Left cardiac atrium (tissue), 4 donors: ENCODE results near the gene MGAT5. TPM values are rescaled to one million over a fixed set of nuclear protein-coding genes. Genes with fewer than 3 reads are reported as not detected.
A peak's percentile ranks its signal among the peaks of the same experiment; 100 is the strongest.

Experiments
- ATAC-seq, 2 donors: fragments of 200-7000 bp; cut with Tn5 transposase; one replicate each; pipeline ENCODE4 v1.9.1; 2020; ENCODE audit warnings: mild to moderate bottlenecking in 2 of 2, moderate library complexity in 2 of 2
- DNase-seq: peaks from one replicate; pipeline ENCODE4 v3.0.0-alpha.2; 2020
- intact Hi-C, 2 donors: fragments of 100-400 bp; cut with DNase I; formaldehyde crosslinking; loops; one replicate each; pipeline versions ENCODE4 v1.14.1 to v1.15.1; 2022 to 2023
- total RNA-seq, 2 donors: library from RNA; stranded (reverse); fragmentation: NEBNext Ultra II Directional; extraction: Animal tissue kit (Norgen Biotek cat#: 25700); gene quantifications; one replicate each; pipeline ENCODE4 v1.2.1, GENCODE V29; 2021
- donor health status: DM: no; HTN: yes; CAD: no.
- donor health status: DM: no; HTN: yes; CAD: no; lungs with severe emphysema.
- donor health status: DM: yes; HTN: yes; CAD: no.
- donor health status: Dilated cardiomyopathy.

Gene MGAT5
- total RNA-seq, 2 donors from 2014 or later: 110 to 142 TPM

DNA sequence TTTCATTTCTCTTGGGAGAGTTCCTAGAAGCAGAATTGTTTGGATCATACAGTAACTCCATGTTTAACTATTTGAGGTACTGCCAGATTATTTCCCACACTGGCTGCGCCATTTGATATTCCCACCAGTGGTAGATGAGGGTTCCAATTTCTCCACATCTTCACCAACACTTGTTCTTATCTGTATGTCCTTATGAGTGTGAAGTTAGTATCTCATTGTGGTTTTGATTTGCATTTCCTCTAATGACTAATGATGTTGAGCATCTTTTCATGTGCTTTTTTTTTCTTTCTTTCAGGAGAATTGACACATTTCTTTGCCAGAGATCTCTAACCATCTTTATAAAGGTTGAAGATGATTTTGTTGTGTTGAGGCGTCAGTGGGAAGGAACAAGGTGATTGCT is 4.1 kb upstream of the MGAT5 start:
- ATAC-seq: no peak
- intact Hi-C loops: loop anchor here in 1 of 2 donors (5.0 to 10.0 kb wide), 2 partner anchors 127 to 365 kb away; no protein-coding TSS in a partner anchor
- no peak for DNase-seq

DNA sequence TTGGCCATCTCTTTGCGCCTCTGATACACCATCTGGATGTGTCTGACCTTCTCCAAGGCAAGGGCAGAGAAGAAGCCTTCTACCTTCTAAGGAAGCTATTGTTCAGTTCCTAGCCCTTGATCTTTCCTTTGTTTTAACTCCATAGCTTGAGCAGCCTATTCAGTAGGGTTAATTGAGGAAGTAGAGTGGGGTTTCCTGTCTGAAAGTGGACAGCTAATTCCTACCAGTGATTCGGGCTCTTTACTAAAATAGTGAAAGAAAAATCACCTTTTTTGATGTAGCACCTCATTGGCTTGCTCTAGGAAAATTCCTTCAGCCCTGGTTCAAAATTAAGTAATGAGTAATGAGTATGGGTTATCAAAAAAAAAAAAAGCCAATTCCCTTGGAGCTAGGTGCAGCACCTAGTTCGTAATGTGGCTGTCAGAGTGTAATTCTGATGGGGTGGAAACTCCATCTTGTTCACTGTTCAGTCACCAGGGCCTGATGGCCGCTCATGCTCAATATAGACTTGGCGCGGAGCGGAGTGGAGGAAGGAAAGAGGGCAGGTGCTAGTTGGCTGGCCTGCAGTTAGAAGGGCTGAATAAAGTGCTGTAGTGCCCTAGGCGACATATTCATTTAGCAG is 2.9 kb upstream of the MGAT5 start:
- no peak for DNase-seq

DNA sequence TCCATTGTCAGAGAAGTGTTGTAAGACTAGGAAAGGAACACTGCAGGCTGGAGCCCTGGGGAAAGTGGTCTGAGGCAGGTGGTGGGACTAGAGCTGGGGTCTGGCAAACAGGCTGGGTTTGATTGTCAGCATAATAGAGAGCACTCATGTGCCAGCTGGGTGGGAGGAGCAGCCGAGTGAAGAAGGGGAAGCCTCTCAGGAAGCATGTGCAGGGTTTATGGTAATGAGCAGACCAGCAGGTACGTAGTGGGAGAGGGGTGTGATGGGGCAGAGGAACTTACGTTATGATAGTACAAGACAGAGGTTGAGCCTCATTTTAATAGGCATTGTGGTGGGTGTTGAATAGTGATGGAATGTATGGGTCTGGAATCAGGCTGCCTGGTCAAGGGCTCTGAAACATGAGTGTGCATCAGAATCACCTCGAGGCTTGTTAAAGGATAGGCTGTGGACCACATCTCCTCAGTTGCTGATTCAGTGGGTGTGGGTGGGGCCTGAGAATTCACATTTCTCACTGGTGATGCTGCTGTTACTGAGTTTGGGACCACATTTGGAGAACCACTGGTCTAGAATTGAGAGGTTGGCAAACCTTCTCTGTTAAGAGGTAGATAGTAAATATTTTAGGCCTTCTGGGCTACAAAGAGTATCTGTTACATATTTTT is 1.7 kb upstream of the MGAT5 start:
- intact Hi-C loops: no loop called here
- DNase-seq (no peak), ATAC-seq (peak in 1 of 2 donors; percentile 23)

More for the DNA sequence above, 2.9 kb upstream of the MGAT5 start:
- no peak for ATAC-seq
- intact Hi-C loops: no loop called here

DNA sequence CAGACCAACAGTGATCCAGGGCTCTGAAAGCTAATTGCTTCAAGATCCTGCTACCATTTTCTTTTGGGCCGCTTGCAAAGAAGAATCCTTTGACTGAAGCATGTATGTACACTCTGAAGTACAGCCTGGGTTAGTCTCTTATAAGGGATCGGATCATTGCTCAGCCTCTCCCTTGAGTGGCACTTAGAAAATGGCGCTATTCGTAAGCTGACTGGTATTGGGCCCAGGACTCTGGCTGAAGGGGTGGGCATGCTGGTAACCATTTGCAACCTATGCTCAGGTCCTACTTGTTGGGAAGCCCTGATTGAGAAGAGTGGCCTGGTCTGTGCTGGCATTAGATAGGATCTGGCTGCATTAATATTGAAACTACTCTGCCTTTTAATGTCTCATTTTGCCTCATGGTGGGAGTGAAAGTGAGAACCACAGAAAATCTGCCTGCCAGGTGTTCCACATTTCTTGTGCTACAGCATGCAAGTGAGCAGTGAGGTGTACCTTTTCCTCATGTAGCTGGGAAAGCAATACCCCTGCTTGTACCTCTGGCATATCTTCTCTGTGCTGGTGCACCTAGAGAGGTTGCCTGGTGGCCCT is 661 bp upstream of the MGAT5 start:
- no peak for ATAC-seq
- intact Hi-C loops: no loop called here
- no peak for DNase-seq

DNA sequence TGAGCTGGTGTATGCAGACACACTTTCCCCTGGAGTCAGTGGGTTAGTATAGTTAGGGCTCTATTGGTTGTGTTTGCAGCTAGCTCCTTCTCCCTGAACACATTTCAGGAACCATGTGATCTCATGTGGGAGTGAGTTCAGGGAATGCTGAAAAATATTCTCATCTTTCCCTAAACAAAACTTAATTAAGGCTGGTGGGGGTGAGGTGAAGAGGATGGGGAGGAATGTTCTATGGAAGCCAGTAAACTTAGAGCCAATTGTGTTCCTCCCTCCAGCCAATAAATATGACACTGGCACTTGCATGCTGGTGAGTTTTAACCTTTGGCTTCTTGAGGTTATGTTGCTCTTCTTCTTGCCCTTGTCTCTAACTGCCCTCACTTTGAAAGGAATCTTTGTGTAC is 952 bp downstream of the MGAT5 start:
- DNase-seq (no peak), ATAC-seq (no peak)
- intact Hi-C loops: loop anchor here in 1 of 2 donors (5.0 kb wide), 3 partner anchors 83 to 157 kb away; no protein-coding TSS in a partner anchor

DNA sequence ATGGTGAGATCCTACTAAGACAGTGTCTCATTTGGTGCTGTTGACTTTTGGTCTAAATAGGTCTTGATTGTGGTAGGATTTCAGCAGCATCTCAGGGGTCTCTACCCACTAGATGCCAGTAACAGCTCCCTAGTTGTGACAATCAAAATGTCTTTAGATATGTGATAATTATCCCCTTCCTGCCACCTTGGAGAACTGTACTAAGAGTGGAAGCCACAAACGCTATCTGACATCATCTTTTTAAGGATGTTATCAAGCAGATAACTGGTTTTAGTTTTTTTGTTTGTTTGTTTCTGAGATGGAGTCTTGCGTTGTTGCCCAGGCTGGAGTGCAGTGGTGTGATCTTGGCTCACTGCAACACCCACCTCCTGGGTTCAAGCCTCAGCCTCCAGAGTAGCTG is 3.1 kb downstream of the MGAT5 start:
- ATAC-seq: no peak
- no peak for DNase-seq
- intact Hi-C loops: loop anchor here in 1 of 2 donors (5.0 kb wide), 3 partner anchors 85 to 155 kb away; no protein-coding TSS in a partner anchor

DNA sequence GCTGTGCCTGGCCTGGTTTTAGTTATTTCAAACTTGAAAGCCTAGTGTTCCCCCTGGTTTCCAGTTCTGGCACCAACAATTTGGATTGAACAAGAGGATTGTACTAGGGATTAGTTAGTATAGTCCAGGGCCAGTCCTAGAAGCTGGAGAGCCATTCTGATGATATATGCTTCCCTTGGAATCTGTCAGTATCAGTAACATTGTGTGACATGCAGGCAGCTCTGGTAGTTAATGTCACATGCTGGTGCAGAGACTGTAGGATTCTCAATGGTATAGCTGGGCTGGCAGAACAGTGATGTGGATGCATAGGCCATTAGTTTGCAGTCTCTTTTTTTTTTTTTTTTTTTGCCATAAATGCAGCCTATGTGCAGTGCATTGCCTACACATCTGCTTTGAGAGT is 3.6 kb downstream of the MGAT5 start:
- no peak for ATAC-seq
- intact Hi-C loops: loop anchor here in 1 of 2 donors (5.0 kb wide), 3 partner anchors 85 to 155 kb away; no protein-coding TSS in a partner anchor
- no peak for DNase-seq

DNA sequence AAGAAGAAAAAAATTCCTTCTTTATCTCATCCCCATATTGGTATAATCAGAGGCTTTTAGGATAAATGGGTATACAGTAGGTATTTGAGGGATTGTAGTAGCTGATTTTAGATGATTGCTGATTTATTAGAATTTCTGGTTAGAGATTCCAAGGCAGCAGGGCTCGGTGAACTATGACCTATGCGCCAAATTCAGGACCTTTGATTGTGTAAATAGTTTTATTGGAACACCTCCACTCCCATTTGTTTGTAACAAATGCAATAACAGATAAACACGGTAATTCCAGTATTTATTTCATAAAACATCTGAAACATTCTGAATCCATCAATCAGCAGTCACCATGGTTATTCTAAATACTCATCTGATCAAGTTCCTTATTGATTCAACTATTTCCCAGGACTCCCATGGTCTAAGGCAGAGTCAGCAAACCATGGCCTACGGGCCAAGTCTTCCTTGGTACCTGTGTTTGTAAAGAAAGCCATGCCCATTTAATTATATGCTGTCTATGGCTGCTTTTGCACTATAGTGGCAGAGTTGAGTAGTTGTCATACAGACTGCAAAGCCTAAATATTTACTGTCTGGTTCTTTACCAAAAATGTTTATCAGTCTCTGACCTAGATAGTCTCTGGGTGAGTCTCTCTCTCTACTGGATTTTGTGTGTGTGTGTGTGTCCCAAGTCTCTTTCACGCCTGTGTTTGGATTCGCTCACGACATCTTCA is 4.3 kb downstream of the MGAT5 start:
- intact Hi-C loops: loop anchor here in 1 of 2 donors (5.0 kb wide), 3 partner anchors 86 to 154 kb away; no protein-coding TSS in a partner anchor
- ATAC-seq (no peak), DNase-seq (no peak)

DNA sequence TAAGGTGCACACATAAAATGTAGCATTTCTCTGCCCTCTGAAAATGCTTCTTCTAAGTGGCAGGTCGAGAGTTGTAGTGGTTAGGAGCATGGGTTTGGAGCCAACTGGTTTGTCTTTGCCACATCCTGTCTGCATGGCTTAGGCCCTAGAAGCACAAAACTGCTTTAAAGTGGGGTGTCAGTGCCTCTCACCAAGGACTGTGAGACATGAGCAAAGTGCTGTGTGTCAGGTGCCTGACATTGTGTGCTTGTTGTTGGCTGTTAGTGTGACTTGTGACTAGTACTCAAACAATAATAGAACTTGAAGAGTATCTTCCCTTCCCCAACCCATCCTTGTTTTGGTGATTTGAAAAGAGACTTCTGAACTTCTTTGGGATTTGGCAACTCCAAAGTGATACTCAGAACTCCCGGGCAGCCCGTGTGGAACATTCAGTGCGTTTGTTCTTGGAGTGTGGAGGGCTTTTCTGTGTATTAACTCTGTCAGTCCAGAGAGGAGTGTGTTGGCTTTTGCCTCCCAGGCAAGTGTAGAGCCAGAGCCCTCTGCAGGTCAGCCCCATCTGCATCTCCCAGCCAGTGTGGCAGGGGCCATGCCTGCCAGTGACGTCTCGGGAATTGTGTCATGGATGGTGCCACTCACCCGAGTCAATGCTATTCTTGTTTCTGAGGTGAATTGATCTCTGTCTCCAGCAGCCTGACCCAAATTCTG is 5.0 kb downstream of the MGAT5 start:
- ATAC-seq (peak; percentile 47 to 68), DNase-seq (peak; percentile 56)

DNA sequence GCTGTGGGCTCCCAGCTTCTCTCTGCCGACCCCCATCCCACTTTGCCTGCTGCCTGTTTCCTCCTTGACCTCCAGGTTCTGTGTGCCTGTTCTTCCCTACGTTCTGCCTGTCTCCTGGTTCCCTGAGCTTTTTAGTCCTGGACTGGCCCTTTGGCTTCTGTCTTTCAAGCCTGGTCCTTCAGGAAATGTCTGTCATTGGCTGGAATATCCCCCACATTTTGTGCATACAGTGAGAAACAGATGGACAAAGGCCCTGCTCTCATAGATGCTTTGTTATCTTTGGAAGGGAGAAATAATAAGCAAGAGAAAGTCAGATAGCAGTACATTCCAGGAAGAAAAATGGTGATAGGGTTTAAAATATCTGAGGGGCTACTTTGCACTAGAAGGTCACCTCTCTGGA is 5.7 kb downstream of the MGAT5 start:
- intact Hi-C loops: loop anchor here in 1 of 2 donors (5.0 kb wide), 3 partner anchors 87 to 153 kb away; no protein-coding TSS in a partner anchor
- DNase-seq (no peak), ATAC-seq (peak; percentile 3 to 19)

More for the DNA sequence above, 5.0 kb downstream of the MGAT5 start:
- intact Hi-C loops: loop anchor here in 1 of 2 donors (5.0 kb wide), 3 partner anchors 87 to 153 kb away; no protein-coding TSS in a partner anchor

DNA sequence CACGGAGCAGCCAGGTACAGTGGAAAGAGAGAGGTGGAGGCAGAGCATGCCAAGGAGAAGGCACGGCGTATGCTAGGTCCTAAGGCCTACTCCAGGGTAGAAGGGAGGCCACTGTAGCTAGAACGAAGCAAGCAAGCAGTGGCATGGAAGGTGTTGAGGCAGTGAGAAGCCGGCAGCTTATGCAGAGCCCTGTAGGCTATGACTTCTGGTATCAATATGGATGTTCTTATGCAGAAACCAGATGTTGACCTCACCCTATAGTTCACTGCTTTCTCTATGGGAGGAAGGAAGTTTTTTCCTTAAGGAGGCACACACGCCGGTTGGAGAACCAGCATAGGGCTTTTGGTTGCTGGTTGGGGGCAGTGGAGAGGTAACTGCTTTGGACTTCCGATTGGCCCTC is 6.1 kb downstream of the MGAT5 start:
- ATAC-seq (no peak), DNase-seq (no peak)
- intact Hi-C loops: loop anchor here in 1 of 2 donors (5.0 kb wide), 3 partner anchors 88 to 152 kb away; no protein-coding TSS in a partner anchor

DNA sequence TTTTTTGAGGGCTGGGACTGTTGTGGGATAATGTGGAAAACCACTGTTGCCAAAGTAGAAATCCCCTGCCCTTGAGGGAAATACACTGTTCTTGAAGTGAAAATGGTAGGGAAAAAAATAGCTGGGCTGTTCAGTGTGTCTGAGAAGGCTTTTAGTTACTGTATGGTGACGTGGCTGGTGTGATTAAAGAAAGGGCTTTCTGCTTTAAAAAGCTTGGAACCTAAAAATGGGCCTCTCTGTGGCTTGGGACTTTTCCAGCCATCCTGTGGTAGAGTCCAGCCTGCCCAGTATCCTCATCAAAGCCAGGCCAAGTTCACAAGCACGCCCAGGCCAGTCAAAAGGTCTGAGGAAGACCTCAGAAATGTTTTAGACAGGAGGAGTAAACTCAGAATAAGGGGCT is 6.8 kb downstream of the MGAT5 start:
- DNase-seq: no peak
- intact Hi-C loops: no loop called here

DNA sequence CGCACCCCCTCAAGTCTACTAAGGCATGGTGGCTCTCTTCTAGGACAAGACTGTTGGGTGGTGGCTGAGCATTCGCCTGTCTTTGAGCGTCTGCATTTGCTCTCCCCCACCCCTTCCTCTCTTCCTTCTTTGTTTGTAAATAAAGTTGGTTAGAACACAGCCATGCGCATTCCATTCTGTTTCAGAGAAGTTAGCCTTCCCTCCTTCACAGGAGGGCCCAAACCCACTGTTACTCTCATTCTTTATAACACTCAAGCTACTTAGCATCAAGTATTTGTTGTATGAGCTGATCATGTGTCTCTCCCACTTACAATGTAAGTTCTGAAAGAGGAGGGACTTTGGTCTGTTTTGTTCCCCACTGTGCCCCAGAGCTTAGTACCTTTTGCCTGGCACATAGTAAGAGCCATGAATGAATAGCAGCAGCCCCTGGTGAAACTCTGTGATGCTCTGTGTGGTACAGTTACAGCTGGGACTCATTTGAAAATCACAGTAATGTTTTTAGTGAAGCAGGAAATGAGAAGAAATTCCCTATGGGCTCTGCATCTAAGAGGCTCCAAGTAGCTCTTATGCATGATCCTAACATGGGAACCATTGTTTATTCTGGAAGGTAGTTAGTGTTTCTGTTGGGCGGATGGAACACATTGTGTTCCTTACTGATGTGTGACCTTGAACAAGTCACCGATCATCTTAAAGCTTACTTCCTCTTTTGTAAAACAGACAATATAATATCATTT is 7.7 kb downstream of the MGAT5 start:
- intact Hi-C loops: no loop called here
- peak; percentile 24 to 52 for ATAC-seq
- DNase-seq: no peak

More for the DNA sequence above, 6.8 kb downstream of the MGAT5 start:
- peak; percentile 39 to 74 for ATAC-seq

DNA sequence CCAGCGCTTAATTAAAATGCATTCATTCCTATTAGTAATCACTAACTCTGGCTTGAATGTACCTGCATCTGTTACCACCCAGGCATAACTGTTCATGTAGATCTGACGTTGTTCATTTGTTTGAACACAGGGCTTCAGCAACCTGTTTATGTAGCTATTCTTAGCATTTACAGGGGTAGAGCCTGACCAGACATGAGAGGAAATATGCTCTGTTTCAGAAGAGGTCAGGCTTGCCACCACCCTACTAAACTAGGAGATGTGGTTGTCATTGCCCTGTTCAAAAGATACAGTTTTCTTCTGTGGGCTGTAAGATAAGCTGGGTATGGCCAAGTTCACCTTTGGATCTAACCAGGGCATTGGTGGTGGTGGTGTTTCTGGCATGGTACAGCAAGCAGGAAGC is 8.8 kb downstream of the MGAT5 start:
- intact Hi-C loops: no loop called here
- DNase-seq: no peak
- ATAC-seq: no peak

DNA sequence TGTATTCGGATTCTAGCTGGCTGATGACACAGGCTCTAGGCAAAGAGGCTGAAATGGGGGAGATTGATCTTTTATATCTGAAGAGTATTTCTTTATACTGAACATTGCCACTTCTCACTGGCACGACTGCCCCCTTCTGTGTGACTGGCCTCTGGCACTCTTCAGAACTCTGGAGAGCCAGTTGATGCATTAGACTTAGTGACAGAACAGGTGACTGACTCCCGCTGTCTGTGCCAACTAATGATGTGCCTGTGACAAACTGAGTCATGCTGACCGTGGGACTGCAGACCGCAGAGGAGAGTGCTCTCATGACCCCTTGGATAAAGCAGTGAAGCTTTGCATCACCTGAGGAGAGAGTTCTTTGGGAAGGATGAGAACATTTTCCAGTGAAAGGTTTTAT is 14.4 kb downstream of the MGAT5 start:
- peak; percentile 56 to 84 for ATAC-seq
- DNase-seq: peak; percentile 50
- intact Hi-C loops: no loop called here

DNA sequence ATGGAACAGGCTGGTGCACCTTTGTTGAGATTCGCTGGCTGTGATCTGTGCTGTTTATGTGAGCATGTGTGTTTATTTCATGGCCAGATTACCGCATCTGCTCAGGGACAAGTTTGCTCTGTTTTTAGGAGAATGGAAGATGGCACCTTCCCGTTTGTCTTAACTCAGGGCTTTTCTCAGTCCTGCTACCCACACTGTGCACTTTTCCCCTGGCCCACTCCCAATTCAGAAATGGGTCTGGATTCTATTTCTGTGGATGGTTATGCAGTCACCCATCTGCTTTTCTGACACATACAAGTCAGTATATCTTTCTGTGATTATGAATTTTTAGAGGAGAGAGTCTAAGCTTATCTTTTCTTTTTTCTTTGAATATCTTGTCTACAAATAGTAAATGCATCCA is 15.4 kb downstream of the MGAT5 start:
- DNase-seq (no peak), ATAC-seq (no peak)
- intact Hi-C loops: no loop called here

DNA sequence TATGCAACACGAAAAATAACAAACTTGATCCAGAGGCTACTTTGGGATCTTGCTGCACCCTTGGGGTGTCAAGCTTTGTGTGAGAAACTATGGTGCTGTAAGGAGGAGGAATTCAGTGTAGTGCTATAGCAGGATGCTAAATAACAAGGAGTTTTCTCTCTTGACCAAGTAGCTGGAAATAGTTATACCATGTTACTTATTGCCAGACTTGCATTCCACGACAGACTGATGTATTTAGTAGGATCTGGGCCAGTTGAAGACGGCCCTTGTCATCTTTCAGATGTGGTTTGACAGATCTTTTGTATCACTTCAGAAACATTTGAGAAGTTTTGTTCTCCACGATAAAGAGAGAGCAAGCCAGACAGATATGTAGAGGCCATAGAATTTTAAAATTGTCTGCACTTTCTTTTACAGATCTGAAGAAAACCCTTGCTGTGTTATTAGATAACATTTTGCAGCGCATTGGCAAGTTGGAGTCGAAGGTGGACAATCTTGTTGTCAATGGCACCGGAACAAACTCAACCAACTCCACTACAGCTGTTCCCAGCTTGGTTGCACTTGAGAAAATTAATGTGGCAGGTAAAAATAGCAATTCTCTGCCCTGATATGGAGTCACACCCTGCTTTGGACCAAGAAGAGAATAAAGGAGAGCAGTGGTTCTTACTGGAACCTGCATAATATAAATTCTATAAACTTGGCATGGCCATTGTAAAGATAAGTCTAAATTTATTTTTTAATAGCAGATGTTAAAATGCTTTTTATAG is 16.3 kb downstream of the MGAT5 start:
- DNase-seq (no peak), ATAC-seq (peak in 1 of 2 donors; percentile 8)
- intact Hi-C loops: no loop called here
